ENCODE data around the gene BMP7. TPM values are rescaled to one million over a fixed set of nuclear protein-coding genes. Genes with fewer than 3 reads are reported as not detected.

BMP7 gene
- polyA plus RNA-seq, 1 experiment: not detected

DNA sequence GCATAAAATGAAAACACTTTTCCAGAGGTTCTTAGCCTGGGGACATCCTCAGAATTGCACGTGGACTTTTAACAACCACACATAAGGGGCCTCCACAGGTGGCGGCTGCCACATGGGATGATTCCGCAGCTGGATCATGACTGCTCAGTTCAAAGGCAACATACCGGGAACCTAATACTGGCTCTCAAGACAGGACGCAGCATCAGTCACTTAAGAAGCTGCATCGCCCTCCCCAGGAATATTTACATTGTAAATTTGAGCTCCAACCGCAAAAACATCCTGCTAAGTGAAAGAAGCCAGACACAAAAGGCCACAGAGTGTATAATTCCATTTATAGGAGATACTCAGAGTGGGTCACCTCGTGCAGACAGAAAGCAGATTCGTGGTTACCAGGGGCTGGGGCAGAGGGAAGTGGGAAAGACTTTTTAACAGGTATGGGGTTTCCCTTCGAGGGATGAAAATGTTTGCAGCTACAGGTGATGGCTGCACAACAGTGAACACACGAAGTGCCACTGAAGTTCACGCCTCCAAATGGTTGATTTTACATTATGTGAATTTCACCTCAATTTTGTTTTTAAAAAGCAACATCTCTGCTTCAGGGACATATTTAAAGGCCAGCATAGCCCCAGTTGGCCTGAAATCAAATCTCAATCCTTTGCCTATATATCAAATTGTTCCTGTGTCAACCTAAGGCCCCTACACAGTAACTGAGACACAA lies 141.5 kb downstream of the BMP7 start:
- no peak for DNase-seq (ENCODE audit: low read depth)
- H3K36me3 ChIP-seq (ENCODE audit: control insufficient read depth, insufficient read depth, low read length): no peaks in the 10 kb centered on the region
- peaks cover 1% of the 10 kb centered on the region; the same call in 1 of the 2 replicates for H3K27me3 ChIP-seq (ENCODE audit: control insufficient read depth, insufficient read depth, low read length)
- H3K4me3 ChIP-seq (ENCODE audit: low read depth, low read length): no peak overlapping the region
- CTCF ChIA-PET: interaction anchor here (0.6 to 1.1 kb wide), 2 partner anchors 98 to 198 kb away, joined by 3 read pairs; no protein-coding TSS in a partner anchor
- TF ChIP-seq, protein P1, sequence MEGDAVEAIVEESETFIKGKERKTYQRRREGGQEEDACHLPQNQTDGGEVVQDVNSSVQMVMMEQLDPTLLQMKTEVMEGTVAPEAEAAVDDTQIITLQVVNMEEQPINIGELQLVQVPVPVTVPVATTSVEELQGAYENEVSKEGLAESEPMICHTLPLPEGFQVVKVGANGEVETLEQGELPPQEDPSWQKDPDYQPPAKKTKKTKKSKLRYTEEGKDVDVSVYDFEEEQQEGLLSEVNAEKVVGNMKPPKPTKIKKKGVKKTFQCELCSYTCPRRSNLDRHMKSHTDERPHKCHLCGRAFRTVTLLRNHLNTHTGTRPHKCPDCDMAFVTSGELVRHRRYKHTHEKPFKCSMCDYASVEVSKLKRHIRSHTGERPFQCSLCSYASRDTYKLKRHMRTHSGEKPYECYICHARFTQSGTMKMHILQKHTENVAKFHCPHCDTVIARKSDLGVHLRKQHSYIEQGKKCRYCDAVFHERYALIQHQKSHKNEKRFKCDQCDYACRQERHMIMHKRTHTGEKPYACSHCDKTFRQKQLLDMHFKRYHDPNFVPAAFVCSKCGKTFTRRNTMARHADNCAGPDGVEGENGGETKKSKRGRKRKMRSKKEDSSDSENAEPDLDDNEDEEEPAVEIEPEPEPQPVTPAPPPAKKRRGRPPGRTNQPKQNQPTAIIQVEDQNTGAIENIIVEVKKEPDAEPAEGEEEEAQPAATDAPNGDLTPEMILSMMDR (IDR thresholded peaks at IDR 0.05; ENCODE audit: insufficient read depth, low read depth, low read length): no peak
- POLR2A ChIA-PET: no interaction called here

DNA sequence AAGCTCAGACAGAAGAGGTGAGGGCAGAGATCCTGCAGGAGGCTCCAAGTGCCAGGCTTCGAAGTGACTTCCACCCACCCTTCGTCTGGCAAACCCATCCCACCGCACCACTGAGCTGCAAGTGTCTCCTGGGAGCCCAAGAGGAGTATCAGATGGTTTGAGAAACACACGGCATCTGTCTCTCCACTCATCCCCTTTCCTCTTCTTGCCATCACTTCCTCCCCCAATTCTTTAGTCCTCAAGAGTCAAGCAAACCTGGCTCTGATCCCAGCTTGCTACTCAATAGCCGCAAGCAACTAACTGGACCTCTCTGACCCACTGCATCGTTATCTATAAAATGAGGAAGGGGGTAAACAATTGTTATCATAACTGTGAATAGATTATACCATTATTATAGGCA lies 142.1 kb downstream of the BMP7 start:
- H3K36me3 ChIP-seq (ENCODE audit: control insufficient read depth, insufficient read depth, low read length): no peaks in the 10 kb centered on the region
- H3K4me3 ChIP-seq (ENCODE audit: low read depth, low read length): no peak overlapping the region
- no peak for DNase-seq (ENCODE audit: low read depth)
- H3K27me3 ChIP-seq (ENCODE audit: control insufficient read depth, insufficient read depth, low read length): peaks cover 1% of the 10 kb centered on the region; the same call in 1 of the 2 replicates
- TF ChIP-seq, protein P1 (IDR thresholded peaks at IDR 0.05; ENCODE audit: insufficient read depth, low read depth, low read length): no peak
- ChIA-PET CTCF (interaction anchor here (0.6 kb wide), 1 partner anchor 198 kb away, joined by 3 read pairs; no protein-coding TSS in a partner anchor), POLR2A (no interaction called here)

DNA sequence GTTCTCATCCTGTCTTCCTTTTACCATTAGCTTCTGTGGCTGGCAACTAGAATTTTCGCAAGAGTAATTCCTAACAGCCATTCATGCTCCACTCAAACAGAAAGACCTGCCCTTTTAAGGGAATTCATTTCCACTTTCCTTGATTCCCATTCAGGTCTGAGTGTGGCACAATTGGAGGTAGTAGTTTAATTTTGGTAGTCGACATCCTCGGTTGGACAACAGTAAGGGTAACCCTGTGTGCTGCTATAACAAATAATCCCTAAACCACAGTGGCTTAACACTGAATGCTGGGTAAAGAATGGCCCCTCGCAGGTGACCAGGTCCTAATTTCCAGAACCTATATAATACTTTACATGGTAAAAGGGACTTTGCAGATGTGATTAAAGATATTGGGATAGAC lies 142.9 kb downstream of the BMP7 start:
- no peaks in the 10 kb centered on the region for H3K36me3 ChIP-seq (ENCODE audit: control insufficient read depth, insufficient read depth, low read length)
- no peak overlapping the region for H3K4me3 ChIP-seq (ENCODE audit: low read depth, low read length)
- ChIA-PET POLR2A (no interaction called here), CTCF (no interaction called here)
- TF ChIP-seq, protein P1 (IDR thresholded peaks at IDR 0.05; ENCODE audit: insufficient read depth, low read depth, low read length): no peak
- H3K27me3 ChIP-seq (ENCODE audit: control insufficient read depth, insufficient read depth, low read length): peaks cover 1% of the 10 kb centered on the region; the same call in 1 of the 2 replicates
- no peak for DNase-seq (ENCODE audit: low read depth)

DNA sequence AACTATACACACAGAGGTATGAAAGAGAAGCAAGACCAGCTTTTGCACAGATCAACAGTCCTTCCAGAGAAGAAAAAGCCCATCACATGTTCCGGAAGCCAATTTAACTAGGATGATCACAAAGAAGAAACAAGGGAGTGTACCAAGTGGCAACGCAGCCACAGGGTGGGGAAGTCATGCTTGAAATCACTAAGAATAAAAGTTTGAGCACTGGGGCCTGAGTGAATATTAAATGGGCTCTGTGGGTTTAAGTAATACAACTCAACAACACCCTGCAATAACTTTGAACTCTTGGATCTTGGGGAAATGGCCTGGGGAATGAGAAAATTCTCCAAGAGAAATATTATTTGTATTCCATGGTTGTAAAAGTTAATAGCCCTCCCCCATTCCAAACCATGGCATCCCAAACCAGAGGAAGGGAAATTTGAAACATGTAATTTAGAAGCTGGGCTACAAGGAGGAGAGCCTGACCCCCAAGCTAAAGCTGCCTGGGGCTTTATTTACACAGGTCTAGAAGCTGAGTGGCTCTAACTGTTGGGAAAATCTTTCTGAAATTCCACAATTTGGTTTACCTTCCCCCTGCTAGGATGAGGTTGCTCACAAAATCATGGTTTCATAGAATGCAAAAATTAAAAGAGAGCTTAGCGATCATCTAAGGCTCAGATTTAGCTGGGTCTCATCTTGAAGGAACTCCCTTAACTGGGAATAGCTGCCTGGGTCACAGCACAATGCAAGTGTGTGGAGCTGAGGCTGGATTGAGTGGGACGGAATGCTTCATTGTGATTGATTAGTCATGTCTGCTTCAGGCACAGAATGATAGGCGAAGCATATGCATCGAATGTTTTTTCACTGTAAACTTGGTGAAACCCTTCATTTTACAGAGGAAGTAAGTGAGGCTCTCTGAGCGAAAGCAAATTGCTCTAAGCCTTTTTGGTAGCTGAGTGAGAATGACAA lies 143.6 kb downstream of the BMP7 start:
- Histone ChIP-seq H3K27me3 (ENCODE audit: control insufficient read depth, insufficient read depth, low read length) (peaks cover 1% of the 10 kb centered on the region; the same call in 1 of the 2 replicates), H3K36me3 (ENCODE audit: control insufficient read depth, insufficient read depth, low read length) (no peaks in the 10 kb centered on the region), H3K4me3 (ENCODE audit: low read depth, low read length) (no peak overlapping the region)
- no peak for DNase-seq (ENCODE audit: low read depth)
- ChIA-PET POLR2A (no interaction called here), CTCF (no interaction called here)
- TF ChIP-seq, protein P1 (IDR thresholded peaks at IDR 0.05; ENCODE audit: insufficient read depth, low read depth, low read length): no peak

DNA sequence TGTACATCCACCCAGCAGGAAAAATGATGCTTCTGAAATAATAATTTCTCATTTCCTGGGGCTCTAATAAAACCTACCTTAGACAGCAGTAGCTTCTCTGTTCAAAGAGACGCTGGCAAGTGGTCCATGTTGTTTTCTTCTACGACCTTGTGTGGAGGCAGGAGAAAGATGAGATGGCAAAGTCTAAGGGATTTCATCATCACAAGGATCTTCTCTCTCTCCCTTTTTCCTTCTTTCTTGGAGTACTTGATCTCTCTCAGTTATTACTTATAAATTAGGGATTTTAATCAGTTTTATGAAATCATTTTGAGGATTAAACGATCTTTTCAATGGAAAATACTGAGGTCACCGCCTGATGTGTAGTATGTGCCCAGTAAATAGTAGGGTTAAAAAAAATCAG lies 147.5 kb downstream of the BMP7 start:
- no peak for DNase-seq (ENCODE audit: low read depth)
- CTCF ChIA-PET: interaction anchor here (1.3 kb wide), 1 partner anchor 227 kb away, joined by 4 read pairs; no protein-coding TSS in a partner anchor
- TF ChIP-seq, protein P1 (IDR thresholded peaks at IDR 0.05; ENCODE audit: insufficient read depth, low read depth, low read length): no peak
- H3K36me3 ChIP-seq (ENCODE audit: control insufficient read depth, insufficient read depth, low read length): no peaks in the 10 kb centered on the region
- POLR2A ChIA-PET: no interaction called here
- H3K4me3 ChIP-seq (ENCODE audit: low read depth, low read length): no peak overlapping the region
- H3K27me3 ChIP-seq (ENCODE audit: control insufficient read depth, insufficient read depth, low read length): no peaks in the 10 kb centered on the region
